Neural crest cell (in vitro differentiated cells): ENCODE measurements around the gene MTREX. TPM values are rescaled to one million over a fixed set of nuclear protein-coding genes. Genes with fewer than 3 reads are reported as not detected.

ENCODE experiments used
- DNase-seq: peaks from one replicate; pipeline ENCODE4 v3.0.0; 2021; ENCODE audit warnings: low read depth, mixed read lengths, low spot score
- H3K27ac Mint-ChIP-seq: one replicate; pipeline ENCODE4 v1.8.0; 2021; ENCODE audit warnings: mild to moderate bottlenecking, mixed read lengths; ENCODE audit not compliant: unreplicated experiment
- H3K27me3 Mint-ChIP-seq: 2 replicates; pipeline ENCODE4 v1.8.0; 2021; ENCODE audit warnings: low read depth, mild to moderate bottlenecking, mixed read lengths
- H3K36me3 Mint-ChIP-seq: 2 replicates; pipeline ENCODE4 v1.8.0; 2021; ENCODE audit warnings: low read depth, mild to moderate bottlenecking, mixed read lengths
- H3K4me1 Mint-ChIP-seq: 2 replicates; pipeline ENCODE4 v1.8.0; 2021; ENCODE audit warnings: mixed read lengths
- H3K4me3 Mint-ChIP-seq: one replicate; pipeline ENCODE4 v1.8.0; 2021; ENCODE audit warnings: mild to moderate bottlenecking, mixed read lengths
- H3K9me3 Mint-ChIP-seq: 2 replicates; pipeline ENCODE4 v1.8.0; 2021; ENCODE audit warnings: mixed read lengths
- CTCF ChIP-seq: fragments of 200-600 bp; sonication (generic); conservative IDR thresholded peaks from 2 replicates; pipeline ENCODE4 v1.5.0; 2021; ENCODE audit warnings: antibody characterized with exemption, mild to moderate bottlenecking
- total RNA-seq: library from RNA; stranded (reverse); gene quantifications from 2 replicates; pipeline ENCODE4 v1.2.1, GENCODE V29; 2021

The MTREX gene
- total RNA-seq, 1 donor from 2014 or later, result 101 TPM

- Mint-ChIP-seq H3K27me3 (no peaks in the 10 kb centered on the region), H3K36me3 (peaks cover 61% of the 10 kb centered on the region), H3K9me3 (peaks cover 13% of the 10 kb centered on the region), H3K4me3 (no peak overlapping the region), H3K27ac (no peak overlapping the region), H3K4me1 (no peaks in the 10 kb centered on the region)
- TF ChIP-seq CTCF, result no peak
- DNase-seq, result no peak
Measured at GRCh38 chr5:55426455-55426854, 118.7 kb downstream of the MTREX start.

- Mint-ChIP-seq H3K4me3 (no peak overlapping the region), H3K4me1 (no peaks in the 10 kb centered on the region), H3K36me3 (peaks cover 68% of the 10 kb centered on the region), H3K27ac (no peak overlapping the region), H3K27me3 (no peaks in the 10 kb centered on the region), H3K9me3 (peaks cover 15% of the 10 kb centered on the region)
- TF ChIP-seq CTCF, result no peak
- no peak for DNase-seq
Measured at GRCh38 chr5:55427157-55427556, 119.4 kb downstream of the MTREX start.

GRCh38 chr5:55429221-55429612, 121.4 kb downstream of the MTREX start:
- H3K9me3 Mint-ChIP-seq, result peaks cover 22% of the 10 kb centered on the region

GRCh38 chr5:55429613-55430253, 121.9 kb downstream of the MTREX start:
- no peaks in the 10 kb centered on the region for H3K27me3 Mint-ChIP-seq
- no peak for TF ChIP-seq CTCF
- no peak overlapping the region for H3K27ac Mint-ChIP-seq
- H3K9me3 Mint-ChIP-seq, result peaks cover 27% of the 10 kb centered on the region
- H3K36me3 Mint-ChIP-seq, result peaks cover 66% of the 10 kb centered on the region
- H3K4me1 Mint-ChIP-seq, result no peaks in the 10 kb centered on the region
- H3K4me3 Mint-ChIP-seq, result no peak overlapping the region
- DNase-seq, result no peak

More at GRCh38 chr5:55429221-55429612, 121.4 kb downstream of the MTREX start:
- Mint-ChIP-seq H3K27ac (no peak overlapping the region), H3K36me3 (peaks cover 64% of the 10 kb centered on the region), H3K4me1 (no peaks in the 10 kb centered on the region), H3K4me3 (no peak overlapping the region), H3K27me3 (no peaks in the 10 kb centered on the region)
- TF ChIP-seq CTCF, result no peak
- DNase-seq, result no peak

GRCh38 chr5:55432549-55432948, 124.8 kb downstream of the MTREX start:
- no peak for DNase-seq
- H3K4me1 Mint-ChIP-seq, result peaks cover under 1% of the 10 kb centered on the region
- peaks cover 37% of the 10 kb centered on the region for H3K9me3 Mint-ChIP-seq
- H3K27me3 Mint-ChIP-seq, result no peaks in the 10 kb centered on the region
- peaks cover 79% of the 10 kb centered on the region for H3K36me3 Mint-ChIP-seq
- peak overlapping the region; percentile 29 for H3K4me3 Mint-ChIP-seq
- H3K27ac Mint-ChIP-seq, result no peak overlapping the region
- TF ChIP-seq CTCF, result no peak
